HG03354 (cell line): ENCODE data around the gene OXCT1.
"Not testable (repeated sequence)": the region's sequence is repeated elsewhere in the genome, so short reads cannot be mapped to it uniquely, and the experiment has no call there.

Experiments
- ATAC-seq: cut with Tn5 transposase; IDR thresholded peaks from one replicate; pipeline ENCODE4 v1.9.1; 2021; ENCODE audit warnings: mild to moderate bottlenecking; ENCODE audit not compliant: unreplicated experiment, poor library complexity, severe bottlenecking

Gene OXCT1

GRCh38 chr5:41788941-41789368 is 81.3 kb downstream of the OXCT1 start:
- no peak for ATAC-seq

DNA sequence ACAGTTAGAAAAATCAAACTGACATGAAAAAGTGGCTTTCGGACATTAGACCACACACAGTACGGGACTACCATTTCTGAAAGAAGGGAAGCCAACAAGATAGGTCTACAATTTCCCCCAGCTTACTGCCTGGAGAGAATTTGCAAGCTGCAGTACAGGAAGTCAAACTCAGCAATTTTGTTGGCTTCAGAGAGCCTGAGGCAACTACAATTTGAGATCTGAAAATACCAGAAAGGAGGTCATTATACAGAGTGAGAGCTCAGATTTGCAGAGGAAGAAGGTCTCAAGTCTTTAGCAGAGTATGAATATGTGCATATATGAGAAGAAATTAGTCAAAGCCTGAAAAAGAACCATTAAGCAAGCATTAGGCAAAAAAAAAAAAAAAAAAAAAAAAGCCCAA is 83.0 kb downstream of the OXCT1 start:
- no peak for ATAC-seq

GRCh38 chr5:41785061-41785460 is 85.2 kb downstream of the OXCT1 start:
- ATAC-seq = no peak

- no peak for ATAC-seq
Observed at GRCh38 chr5:41778410-41778809, 91.8 kb downstream of the OXCT1 start.

DNA sequence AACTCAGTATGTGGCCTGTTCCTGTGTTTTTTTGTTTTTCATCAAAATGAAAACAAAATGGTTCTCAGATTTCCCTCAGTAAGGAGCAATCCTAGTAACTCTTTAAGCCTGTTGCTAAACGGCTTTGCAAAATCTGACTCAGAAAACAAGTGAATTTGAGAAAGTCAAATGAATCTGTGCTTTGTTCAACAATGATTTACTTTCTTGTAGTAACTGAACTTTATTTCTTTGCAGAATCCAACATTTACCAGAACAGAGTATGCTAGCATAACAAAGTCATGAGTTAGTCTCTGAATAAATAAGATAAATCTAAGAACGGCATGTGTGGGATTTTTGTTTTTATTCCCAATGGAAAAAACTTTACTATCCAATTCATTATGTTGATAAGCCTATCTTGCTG is 93.8 kb downstream of the OXCT1 start:
- no peak for ATAC-seq

GRCh38 chr5:41773799-41774198 is 96.4 kb downstream of the OXCT1 start:
- no peak for ATAC-seq

DNA sequence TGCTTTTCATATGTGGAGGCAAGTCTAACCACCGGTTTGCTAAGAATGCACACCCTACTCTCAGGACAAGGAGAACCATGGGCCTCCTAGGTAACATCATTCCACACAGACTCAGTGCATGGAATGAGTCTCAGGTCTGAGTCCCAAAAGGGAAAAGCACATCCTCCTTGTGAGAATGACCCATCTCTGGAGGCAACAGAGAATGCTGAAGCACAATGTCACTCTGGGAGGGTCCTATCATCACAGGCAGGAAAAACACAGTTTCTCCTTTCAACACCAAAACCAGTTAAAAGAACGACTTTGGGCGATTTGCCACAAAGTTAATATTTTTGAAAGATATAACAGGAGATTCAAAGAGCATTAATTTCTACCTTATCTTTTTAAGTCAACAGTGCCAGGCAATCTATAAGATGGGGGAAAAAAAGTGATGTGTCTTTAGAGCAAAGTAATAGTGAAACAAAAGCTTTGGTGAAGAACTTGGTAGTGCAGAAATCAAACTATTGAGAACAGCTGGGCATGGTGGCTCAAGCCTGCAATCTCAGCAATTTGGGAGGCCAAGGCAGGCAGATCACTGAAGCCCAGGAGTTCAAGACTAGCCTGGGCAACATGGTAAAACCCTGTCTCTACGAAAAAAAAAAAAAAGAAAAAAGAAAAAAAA is 97.3 kb downstream of the OXCT1 start:
- ATAC-seq = peak; percentile 31

- ATAC-seq = no peak
Observed at GRCh38 chr5:41772056-41772455, 98.2 kb downstream of the OXCT1 start.

- peak; percentile 92 for ATAC-seq
Observed at GRCh38 chr5:41770799-41771198, 99.4 kb downstream of the OXCT1 start.

DNA sequence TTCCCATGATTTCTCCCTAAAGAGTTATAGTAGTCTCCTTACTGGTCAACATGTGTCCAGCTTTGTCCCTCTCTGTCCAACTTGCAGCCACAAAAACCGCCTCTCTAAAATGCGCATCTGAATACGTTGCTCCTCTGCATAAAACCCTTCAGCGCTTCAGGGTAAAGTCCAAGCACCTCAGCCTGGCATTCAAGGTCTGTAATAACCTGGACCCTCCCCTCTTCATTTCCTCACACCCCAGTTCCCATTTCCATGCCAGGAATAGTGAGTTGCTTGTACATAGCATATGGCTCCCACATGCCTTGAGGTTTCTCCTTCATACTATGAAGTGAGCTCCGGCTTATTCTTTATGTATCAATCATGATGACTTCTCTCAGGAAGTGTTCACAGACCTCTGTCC is 101.5 kb downstream of the OXCT1 start:
- ATAC-seq = no peak

- ATAC-seq = no peak
Observed at GRCh38 chr5:41764650-41765049, 105.6 kb downstream of the OXCT1 start.

- ATAC-seq = peak; percentile 38
Observed at GRCh38 chr5:41763574-41763973, 106.7 kb downstream of the OXCT1 start.

GRCh38 chr5:41763081-41763480 is 107.1 kb downstream of the OXCT1 start:
- peak; percentile 64 for ATAC-seq

GRCh38 chr5:41762426-41762825 is 107.8 kb downstream of the OXCT1 start:
- ATAC-seq = no peak

- ATAC-seq = no peak
Observed at GRCh38 chr5:41761663-41762062, 108.6 kb downstream of the OXCT1 start.

- ATAC-seq = no peak
Observed at GRCh38 chr5:41755705-41756104, 114.5 kb downstream of the OXCT1 start.

GRCh38 chr5:41754857-41755256 is 115.4 kb downstream of the OXCT1 start:
- peak; percentile 92 for ATAC-seq

- no peak for ATAC-seq
Observed at GRCh38 chr5:41751867-41752266, 118.4 kb downstream of the OXCT1 start.

- peak; percentile 100 for ATAC-seq
Observed at GRCh38 chr5:41748631-41749030, 121.6 kb downstream of the OXCT1 start.

DNA sequence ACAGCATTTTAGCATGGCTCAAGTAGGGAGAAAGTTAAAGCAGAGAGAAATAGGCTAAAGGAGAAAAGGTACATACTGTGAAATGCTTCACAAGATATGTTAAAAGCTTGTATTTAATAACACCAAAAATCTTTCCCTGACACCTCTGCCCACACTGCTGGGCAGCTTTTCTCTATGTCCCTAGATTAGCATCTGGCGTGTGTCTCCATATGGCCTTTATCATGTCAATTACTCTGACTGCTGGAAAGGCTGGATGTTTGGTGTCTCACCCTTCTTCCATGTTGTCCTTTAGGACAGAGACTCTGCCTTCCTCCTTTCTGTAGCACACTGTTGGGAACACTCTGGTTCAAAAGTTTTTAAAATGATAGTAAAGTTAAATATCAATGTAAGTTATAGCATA is 122.5 kb downstream of the OXCT1 start:
- ATAC-seq = no peak

- no peak for ATAC-seq
Observed at GRCh38 chr5:41747301-41747700, 122.9 kb downstream of the OXCT1 start.

- ATAC-seq = not testable (repeated sequence)
Observed at GRCh38 chr5:41742608-41743007, 127.6 kb downstream of the OXCT1 start.
